ENCODE measurements around the gene MYO1H.

DNA sequence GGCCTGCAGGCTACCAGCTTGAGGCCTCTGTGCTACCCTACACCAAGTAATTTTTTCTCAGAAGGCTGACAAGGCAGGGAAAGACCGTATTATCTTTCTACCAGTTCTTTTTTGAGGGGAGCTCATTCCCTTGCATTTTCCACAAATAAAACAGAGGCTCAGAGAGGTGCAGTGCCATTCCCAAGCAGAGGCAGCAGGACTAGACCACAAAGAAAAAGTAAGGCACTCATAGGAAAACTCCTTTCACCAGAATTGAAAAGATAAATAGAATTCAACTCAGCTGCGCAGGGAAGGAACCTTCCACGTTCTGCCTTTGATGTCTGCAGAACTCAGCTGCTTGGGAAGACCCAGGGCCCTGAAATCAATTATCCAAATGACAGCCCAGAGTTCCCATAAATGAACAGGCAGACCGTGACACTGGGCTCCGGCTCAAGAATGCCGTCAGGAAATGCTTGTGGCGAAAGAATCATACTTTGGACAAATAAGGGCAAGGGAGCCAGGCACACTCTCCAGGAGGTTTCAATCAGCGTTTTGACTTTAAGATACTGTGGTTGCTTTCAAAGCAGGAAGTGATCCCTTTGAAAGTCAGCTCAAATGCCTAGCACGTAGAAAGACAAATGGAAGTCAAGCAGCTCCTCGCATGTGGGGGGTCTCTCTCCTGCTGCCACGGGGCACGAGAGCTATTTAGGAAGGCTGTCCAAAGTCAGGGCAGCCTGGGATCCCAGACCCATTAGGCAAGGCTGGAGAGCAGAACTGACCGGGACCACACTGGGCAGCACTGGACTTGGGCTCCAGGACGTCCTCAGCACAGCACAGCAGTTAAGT, 115.4 kb downstream of the MYO1H start:
- TF ChIP-seq, protein P1, sequence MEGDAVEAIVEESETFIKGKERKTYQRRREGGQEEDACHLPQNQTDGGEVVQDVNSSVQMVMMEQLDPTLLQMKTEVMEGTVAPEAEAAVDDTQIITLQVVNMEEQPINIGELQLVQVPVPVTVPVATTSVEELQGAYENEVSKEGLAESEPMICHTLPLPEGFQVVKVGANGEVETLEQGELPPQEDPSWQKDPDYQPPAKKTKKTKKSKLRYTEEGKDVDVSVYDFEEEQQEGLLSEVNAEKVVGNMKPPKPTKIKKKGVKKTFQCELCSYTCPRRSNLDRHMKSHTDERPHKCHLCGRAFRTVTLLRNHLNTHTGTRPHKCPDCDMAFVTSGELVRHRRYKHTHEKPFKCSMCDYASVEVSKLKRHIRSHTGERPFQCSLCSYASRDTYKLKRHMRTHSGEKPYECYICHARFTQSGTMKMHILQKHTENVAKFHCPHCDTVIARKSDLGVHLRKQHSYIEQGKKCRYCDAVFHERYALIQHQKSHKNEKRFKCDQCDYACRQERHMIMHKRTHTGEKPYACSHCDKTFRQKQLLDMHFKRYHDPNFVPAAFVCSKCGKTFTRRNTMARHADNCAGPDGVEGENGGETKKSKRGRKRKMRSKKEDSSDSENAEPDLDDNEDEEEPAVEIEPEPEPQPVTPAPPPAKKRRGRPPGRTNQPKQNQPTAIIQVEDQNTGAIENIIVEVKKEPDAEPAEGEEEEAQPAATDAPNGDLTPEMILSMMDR (IDR thresholded peaks at IDR 0.05), result peak in 1 of 6 experiments; percentile 16
- peak in 1 of 2 donors; percentile 81 for TF ChIP-seq POLR2A (IDR thresholded peaks at IDR 0.05)
